GM23338 (cell line): Measurements from ENCODE around the gene DPP3. TPM values are rescaled to one million over a fixed set of nuclear protein-coding genes. Genes with fewer than 3 reads are reported as not detected.

Source experiments
- ATAC-seq: fragments of 200-7000 bp; cut with Tn5 transposase; 3 replicates; pipeline ENCODE4 v1.9.1; 2020
- DNase-seq: peaks from one replicate; pipeline ENCODE4 v3.0.0-alpha.2; 2015; ENCODE audit warnings: low spot score
- H2AFZ ChIP-seq: fragments of 200-600 bp; sonication (generic); 2 replicates; pipeline ENCODE4 v1.8.0; 2016; ENCODE audit warnings: antibody characterized with exemption, mild to moderate bottlenecking, moderate library complexity
- H3F3A ChIP-seq: fragments of 200-600 bp; sonication (generic); replicated peaks from 2 replicates; pipeline ENCODE4 v1.8.0; 2017; ENCODE audit warnings: antibody characterized with exemption, mixed run types, low read depth
- H3K27ac ChIP-seq: fragments of 200-600 bp; sonication (generic); 2 replicates; pipeline ENCODE4 v1.6.1; 2016; ENCODE audit warnings: low read depth
- H3K27me3 ChIP-seq: fragments of 200-600 bp; sonication (generic); 2 replicates; pipeline ENCODE4 v1.8.0; 2016; ENCODE audit warnings: mild to moderate bottlenecking, mixed run types, moderate library complexity; ENCODE audit not compliant: insufficient read depth
- H3K36me3 ChIP-seq: fragments of 200-600 bp; sonication (generic); 2 replicates; pipeline ENCODE4 v1.8.0; 2016; ENCODE audit warnings: mild to moderate bottlenecking; ENCODE audit not compliant: insufficient read depth
- H3K4me1 ChIP-seq: fragments of 200-600 bp; sonication (generic); 2 replicates; pipeline ENCODE4 v1.8.0; 2016; ENCODE audit warnings: mild to moderate bottlenecking, moderate library complexity; ENCODE audit not compliant: insufficient read depth
- H3K4me2 ChIP-seq: fragments of 200-600 bp; sonication (generic); 2 replicates; pipeline ENCODE4 v1.7.1; 2017; ENCODE audit warnings: mixed run types
- H3K4me3 ChIP-seq: fragments of 200-600 bp; sonication (generic); 2 replicates; pipeline ENCODE4 v1.6.1; 2016; ENCODE audit warnings: mixed run types
- H3K79me2 ChIP-seq: fragments of 200-600 bp; sonication (generic); replicated peaks from 2 replicates; pipeline ENCODE4 v1.8.0; 2017; ENCODE audit warnings: mild to moderate bottlenecking; ENCODE audit not compliant: insufficient read depth
- H3K9me2 ChIP-seq: fragments of 200-600 bp; sonication (generic); 2 replicates; pipeline ENCODE4 v1.8.0; 2017; ENCODE audit not compliant: insufficient read depth
- H4K20me1 ChIP-seq: fragments of 200-600 bp; sonication (generic); replicated peaks from 2 replicates; pipeline ENCODE4 v1.8.0; 2017; ENCODE audit warnings: mild to moderate bottlenecking; ENCODE audit not compliant: insufficient read depth
- H3K27ac Mint-ChIP-seq: 2 replicates; pipeline ENCODE4 v1.8.0; 2020; ENCODE audit warnings: inconsistent platforms, mild to moderate bottlenecking, moderate library complexity, mixed read lengths
- H3K27me3 Mint-ChIP-seq: 3 replicates; pipeline ENCODE4 v1.8.0; 2022; ENCODE audit warnings: low read depth, mild to moderate bottlenecking, moderate library complexity, mixed read lengths, inconsistent platforms; ENCODE audit not compliant: insufficient read depth, poor library complexity
- H3K36me3 Mint-ChIP-seq: 3 replicates; pipeline ENCODE4 v1.8.0; 2021; ENCODE audit warnings: low read depth, mild to moderate bottlenecking, inconsistent platforms, moderate library complexity, mixed read lengths
- H3K4me1 Mint-ChIP-seq: 3 replicates; pipeline ENCODE4 v1.8.0; 2020; ENCODE audit warnings: mild to moderate bottlenecking, inconsistent platforms, mixed read lengths
- H3K4me3 Mint-ChIP-seq: 3 replicates; pipeline ENCODE4 v1.8.0; 2021; ENCODE audit warnings: moderate library complexity, mild to moderate bottlenecking, inconsistent platforms, mixed read lengths
- H3K9me3 Mint-ChIP-seq: 3 replicates; pipeline ENCODE4 v1.8.0; 2020; ENCODE audit warnings: moderate library complexity, mild to moderate bottlenecking, inconsistent platforms, mixed read lengths
- CREB1 ChIP-seq: fragments of 250-450 bp; sonication (Bioruptor Pico); IDR thresholded peaks from 2 replicates; pipeline ENCODE4 v1.5.0; 2020; ENCODE audit warnings: low read depth, mild to moderate bottlenecking, moderate library complexity
- EZH2 ChIP-seq: fragments of 200-600 bp; sonication (generic); IDR thresholded peaks from one replicate; pipeline ENCODE4 v1.8.0; 2017; ENCODE audit warnings: antibody characterized with exemption, mild to moderate bottlenecking, low read depth; ENCODE audit not compliant: unreplicated experiment
- EZH2phosphoT487 ChIP-seq: fragments of 200-600 bp; sonication (generic); IDR thresholded peaks from one replicate; pipeline ENCODE4 v1.8.1; 2018; ENCODE audit warnings: antibody characterized with exemption; ENCODE audit not compliant: unreplicated experiment
- JUNB ChIP-seq: IDR thresholded peaks from one replicate; pipeline ENCODE4 v1.6.1; 2016; ENCODE audit warnings: antibody characterized with exemption; ENCODE audit not compliant: unreplicated experiment
- NANOG ChIP-seq: IDR thresholded peaks from 2 replicates; pipeline ENCODE4 v1.6.1; 2016; ENCODE audit warnings: antibody characterized with exemption, borderline replicate concordance
- POLR2AphosphoS5 ChIP-seq: IDR thresholded peaks from 2 replicates; pipeline ENCODE4 v1.6.1; 2016; ENCODE audit warnings: antibody characterized with exemption, low read depth
- STAT1 ChIP-seq: IDR thresholded peaks from one replicate; pipeline ENCODE4 v1.6.1; 2016; ENCODE audit warnings: antibody characterized with exemption; ENCODE audit not compliant: unreplicated experiment
- ZNF114 ChIP-seq: fragments of 250-450 bp; sonication (Bioruptor Pico); IDR thresholded peaks from 2 replicates; pipeline ENCODE4 v1.5.0; 2020; ENCODE audit warnings: mild to moderate bottlenecking, moderate library complexity
- ZNF331 ChIP-seq: fragments of 250-450 bp; sonication (Bioruptor Pico); IDR thresholded peaks from 2 replicates; pipeline ENCODE4 v1.5.0; 2020; ENCODE audit warnings: low read depth, mild to moderate bottlenecking, moderate library complexity
- polyA plus RNA-seq: library from polyadenylated mRNA; unstranded; fragments of >200 nt; fragmentation: Nextera tagmentation; extraction: Ambion mirVana; gene quantifications from 2 replicates; pipeline ENCODE4 v1.2.1, GENCODE V29; 2016
- total RNA-seq: library from RNA; depleted of rRNA; stranded (reverse); fragments of >200 nt; shearing (Covaris generic); gene quantifications from 2 replicates; pipeline ENCODE4 v1.2.3, GENCODE V29; 2014
- TF ChIP-seq, protein P1 (sequence below): IDR thresholded peaks from one replicate; pipeline ENCODE4 v1.6.1; 2018; ENCODE audit warnings: antibody characterized with exemption; ENCODE audit not compliant: unreplicated experiment
- TF ChIP-seq, protein P2 (sequence below), 2 experiments: fragments of 200-600 bp in 1 of 2; sonication (generic) in 1 of 2; conservative IDR thresholded peaks; 2 replicates each; pipeline versions ENCODE4 v1.5.1 to v1.6.1; 2016 to 2017; ENCODE audit warnings: antibody characterized with exemption in 2 of 2, low read depth in 2 of 2, mild to moderate bottlenecking in 2 of 2, moderate library complexity in 1 of 2

The DPP3 gene
- total and polyA plus RNA-seq, 2 experiments from 2014 or later: 22.7 to 85.9 TPM

DNA sequence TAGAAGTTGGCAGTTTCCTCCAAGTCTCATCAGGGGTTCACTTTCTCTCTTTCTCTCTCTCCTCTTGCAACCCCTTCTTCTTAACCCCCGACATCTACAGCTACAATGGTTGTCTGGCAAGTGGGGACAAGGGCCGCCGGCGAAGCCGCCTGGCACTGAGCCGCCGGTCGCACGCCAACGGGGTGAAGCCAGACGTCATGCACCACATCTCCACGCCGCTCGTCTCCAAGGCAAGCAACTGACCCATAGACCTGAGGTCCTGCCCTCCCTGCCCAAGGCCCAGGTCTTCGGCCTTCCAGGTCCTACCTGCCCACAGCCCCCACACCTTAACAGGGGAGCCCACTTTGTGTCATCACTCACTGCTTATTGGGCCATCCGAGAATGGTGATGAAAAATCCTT, 9.1 kb upstream of the DPP3 start:
- TF ChIP-seq, protein P1, sequence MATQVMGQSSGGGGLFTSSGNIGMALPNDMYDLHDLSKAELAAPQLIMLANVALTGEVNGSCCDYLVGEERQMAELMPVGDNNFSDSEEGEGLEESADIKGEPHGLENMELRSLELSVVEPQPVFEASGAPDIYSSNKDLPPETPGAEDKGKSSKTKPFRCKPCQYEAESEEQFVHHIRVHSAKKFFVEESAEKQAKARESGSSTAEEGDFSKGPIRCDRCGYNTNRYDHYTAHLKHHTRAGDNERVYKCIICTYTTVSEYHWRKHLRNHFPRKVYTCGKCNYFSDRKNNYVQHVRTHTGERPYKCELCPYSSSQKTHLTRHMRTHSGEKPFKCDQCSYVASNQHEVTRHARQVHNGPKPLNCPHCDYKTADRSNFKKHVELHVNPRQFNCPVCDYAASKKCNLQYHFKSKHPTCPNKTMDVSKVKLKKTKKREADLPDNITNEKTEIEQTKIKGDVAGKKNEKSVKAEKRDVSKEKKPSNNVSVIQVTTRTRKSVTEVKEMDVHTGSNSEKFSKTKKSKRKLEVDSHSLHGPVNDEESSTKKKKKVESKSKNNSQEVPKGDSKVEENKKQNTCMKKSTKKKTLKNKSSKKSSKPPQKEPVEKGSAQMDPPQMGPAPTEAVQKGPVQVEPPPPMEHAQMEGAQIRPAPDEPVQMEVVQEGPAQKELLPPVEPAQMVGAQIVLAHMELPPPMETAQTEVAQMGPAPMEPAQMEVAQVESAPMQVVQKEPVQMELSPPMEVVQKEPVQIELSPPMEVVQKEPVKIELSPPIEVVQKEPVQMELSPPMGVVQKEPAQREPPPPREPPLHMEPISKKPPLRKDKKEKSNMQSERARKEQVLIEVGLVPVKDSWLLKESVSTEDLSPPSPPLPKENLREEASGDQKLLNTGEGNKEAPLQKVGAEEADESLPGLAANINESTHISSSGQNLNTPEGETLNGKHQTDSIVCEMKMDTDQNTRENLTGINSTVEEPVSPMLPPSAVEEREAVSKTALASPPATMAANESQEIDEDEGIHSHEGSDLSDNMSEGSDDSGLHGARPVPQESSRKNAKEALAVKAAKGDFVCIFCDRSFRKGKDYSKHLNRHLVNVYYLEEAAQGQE: no peak
- TF ChIP-seq, protein P2, sequence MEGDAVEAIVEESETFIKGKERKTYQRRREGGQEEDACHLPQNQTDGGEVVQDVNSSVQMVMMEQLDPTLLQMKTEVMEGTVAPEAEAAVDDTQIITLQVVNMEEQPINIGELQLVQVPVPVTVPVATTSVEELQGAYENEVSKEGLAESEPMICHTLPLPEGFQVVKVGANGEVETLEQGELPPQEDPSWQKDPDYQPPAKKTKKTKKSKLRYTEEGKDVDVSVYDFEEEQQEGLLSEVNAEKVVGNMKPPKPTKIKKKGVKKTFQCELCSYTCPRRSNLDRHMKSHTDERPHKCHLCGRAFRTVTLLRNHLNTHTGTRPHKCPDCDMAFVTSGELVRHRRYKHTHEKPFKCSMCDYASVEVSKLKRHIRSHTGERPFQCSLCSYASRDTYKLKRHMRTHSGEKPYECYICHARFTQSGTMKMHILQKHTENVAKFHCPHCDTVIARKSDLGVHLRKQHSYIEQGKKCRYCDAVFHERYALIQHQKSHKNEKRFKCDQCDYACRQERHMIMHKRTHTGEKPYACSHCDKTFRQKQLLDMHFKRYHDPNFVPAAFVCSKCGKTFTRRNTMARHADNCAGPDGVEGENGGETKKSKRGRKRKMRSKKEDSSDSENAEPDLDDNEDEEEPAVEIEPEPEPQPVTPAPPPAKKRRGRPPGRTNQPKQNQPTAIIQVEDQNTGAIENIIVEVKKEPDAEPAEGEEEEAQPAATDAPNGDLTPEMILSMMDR (conservative IDR thresholded peaks at IDR 0.05; ENCODE audit: low read depth in 2 of 2): no peak
- TF ChIP-seq EZH2: no peak
- no peak for TF ChIP-seq EZH2phosphoT487
- no peak for DNase-seq

DNA sequence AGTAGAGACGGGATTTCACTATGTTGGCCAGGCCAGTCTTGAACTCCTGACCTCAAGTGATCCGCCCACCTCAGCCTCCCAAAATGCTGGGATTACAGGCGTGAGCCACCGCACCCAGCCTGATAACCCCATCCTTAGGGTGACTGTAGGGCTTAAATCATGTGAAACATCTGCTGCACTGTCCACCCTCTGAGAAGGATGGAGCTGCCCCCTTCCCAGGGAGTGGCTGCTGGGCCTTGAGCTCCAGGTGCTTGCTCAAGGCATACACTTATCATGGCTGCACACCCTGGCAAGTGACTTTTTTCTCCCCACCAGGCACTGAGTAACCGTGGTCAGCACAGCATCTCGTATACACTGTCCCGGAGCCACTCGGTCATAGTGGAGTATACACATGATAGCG, 8.2 kb upstream of the DPP3 start:
- H3K4me1 ChIP-seq: peaks cover 28% of the 10 kb centered on the region
- ATAC-seq (no peak), DNase-seq (no peak)
- H3K36me3 ChIP-seq: no peaks in the 10 kb centered on the region; the same call in 1 of the 2 replicates
- no peaks in the 10 kb centered on the region for H3K79me2 ChIP-seq
- no peak overlapping the region for H3K4me3 ChIP-seq
- no peak overlapping the region for H3K27ac ChIP-seq
- 0 out of 2 replicates have a peak, but pooled peaks cover 5% of the 10 kb centered on the region for H3F3A ChIP-seq
- peaks cover 3% of the 10 kb centered on the region; the same call in 1 of the 3 replicates for H3K36me3 Mint-ChIP-seq
- no peaks in the 10 kb centered on the region for H3K9me2 ChIP-seq
- H3K27ac Mint-ChIP-seq: no peak overlapping the region
- H3K4me2 ChIP-seq: no peak overlapping the region
- no peak overlapping the region for H2AFZ ChIP-seq
- no peak overlapping the region for H3K4me3 Mint-ChIP-seq
- H3K27me3 ChIP-seq: no peaks in the 10 kb centered on the region
- H3K27me3 Mint-ChIP-seq: peaks cover 9% of the 10 kb centered on the region
- peaks cover 35% of the 10 kb centered on the region for H3K4me1 Mint-ChIP-seq
- H4K20me1 ChIP-seq: no peaks in the 10 kb centered on the region; the same call in none of the 2 replicates
- no peaks in the 10 kb centered on the region for H3K9me3 Mint-ChIP-seq
- TF ChIP-seq, protein P2 (conservative IDR thresholded peaks at IDR 0.05; ENCODE audit: low read depth in 2 of 2): no peak
- TF ChIP-seq POLR2AphosphoS5 (no peak), ZNF114 (no peak), ZNF331 (CRISPR knock-in tag) (no peak), NANOG (no peak), EZH2phosphoT487 (no peak), STAT1 (no peak), JUNB (no peak), CREB1 (CRISPR knock-in tag) (no peak), EZH2 (no peak)

More for the DNA sequence above, 9.1 kb upstream of the DPP3 start:
- Mint-ChIP-seq H3K27ac (no peak overlapping the region), H3K36me3 (peaks cover 3% of the 10 kb centered on the region; the same call in 1 of the 3 replicates), H3K9me3 (no peaks in the 10 kb centered on the region), H3K4me1 (peaks cover 27% of the 10 kb centered on the region), H3K4me3 (no peak overlapping the region), H3K27me3 (peaks cover 9% of the 10 kb centered on the region)
- Histone ChIP-seq H3F3A (0 out of 2 replicates have a peak, but pooled peaks cover 5% of the 10 kb centered on the region), H4K20me1 (no peaks in the 10 kb centered on the region; the same call in none of the 2 replicates), H3K4me2 (no peak overlapping the region), H3K4me1 (peaks cover 21% of the 10 kb centered on the region; the same call in 1 of the 2 replicates), H2AFZ (no peak overlapping the region), H3K36me3 (no peaks in the 10 kb centered on the region; the same call in 1 of the 2 replicates), H3K27me3 (no peaks in the 10 kb centered on the region), H3K79me2 (no peaks in the 10 kb centered on the region), H3K27ac (no peak overlapping the region), H3K4me3 (no peak overlapping the region), H3K9me2 (no peaks in the 10 kb centered on the region)
- no peak for ATAC-seq
